LNCaP clone FGC (cell line): ENCODE results near the gene C5AR1.
"Not testable (repeated sequence)": the region's sequence is repeated elsewhere in the genome, so short reads cannot be mapped to it uniquely, and the experiment has no call there.

Experiments used
- DNase-seq: peaks from one replicate; pipeline ENCODE4 v3.0.0-alpha.2; 2011; ENCODE audit warnings: low read depth
- H3K4me3 ChIP-seq: 2 replicates; pipeline ENCODE4 v1.5.1; 2011; ENCODE audit warnings: mild to moderate bottlenecking, low read depth, low read length, control low read depth
- CTCF ChIP-seq: IDR thresholded peaks from 2 replicates; pipeline ENCODE4 v1.5.1; 2012; ENCODE audit warnings: mild to moderate bottlenecking; ENCODE audit not compliant: control insufficient read depth, insufficient read depth; ENCODE audit errors: extremely low read depth

The C5AR1 gene

GRCh38 chr19:47274891-47275761 is 34.5 kb upstream of the C5AR1 start:
- no peak for DNase-seq
- no peak for TF ChIP-seq CTCF
- peak overlapping the region; percentile 32 for H3K4me3 ChIP-seq

GRCh38 chr19:47275791-47276461 is 33.7 kb upstream of the C5AR1 start:
- TF ChIP-seq CTCF: no peak
- no peak for DNase-seq
- no peak overlapping the region for H3K4me3 ChIP-seq

- not testable (repeated sequence) for H3K4me3 ChIP-seq, DNase-seq
These were observed 33.1 kb upstream of the C5AR1 start for GRCh38 chr19:47276513-47276912.

- DNase-seq: no peak
- TF ChIP-seq CTCF: no peak
These were observed 29.4 kb upstream of the C5AR1 start for GRCh38 chr19:47280183-47280797.

GRCh38 chr19:47283405-47284059 is 26.1 kb upstream of the C5AR1 start:
- H3K4me3 ChIP-seq: no peak overlapping the region
- TF ChIP-seq CTCF: no peak
- no peak for DNase-seq

More at GRCh38 chr19:47280183-47280797, 29.4 kb upstream of the C5AR1 start:
- H3K4me3 ChIP-seq: no peak overlapping the region

GRCh38 chr19:47284324-47284899 is 25.2 kb upstream of the C5AR1 start:
- DNase-seq: no peak
- TF ChIP-seq CTCF: peak; percentile 61
- H3K4me3 ChIP-seq: no peak overlapping the region
